Measurements from ENCODE around the gene INTS11.

INTS11 gene

GRCh38 chr1:1357871-1358432, 33.5 kb upstream of the INTS11 start:
- no peak for DNase-seq

DNA sequence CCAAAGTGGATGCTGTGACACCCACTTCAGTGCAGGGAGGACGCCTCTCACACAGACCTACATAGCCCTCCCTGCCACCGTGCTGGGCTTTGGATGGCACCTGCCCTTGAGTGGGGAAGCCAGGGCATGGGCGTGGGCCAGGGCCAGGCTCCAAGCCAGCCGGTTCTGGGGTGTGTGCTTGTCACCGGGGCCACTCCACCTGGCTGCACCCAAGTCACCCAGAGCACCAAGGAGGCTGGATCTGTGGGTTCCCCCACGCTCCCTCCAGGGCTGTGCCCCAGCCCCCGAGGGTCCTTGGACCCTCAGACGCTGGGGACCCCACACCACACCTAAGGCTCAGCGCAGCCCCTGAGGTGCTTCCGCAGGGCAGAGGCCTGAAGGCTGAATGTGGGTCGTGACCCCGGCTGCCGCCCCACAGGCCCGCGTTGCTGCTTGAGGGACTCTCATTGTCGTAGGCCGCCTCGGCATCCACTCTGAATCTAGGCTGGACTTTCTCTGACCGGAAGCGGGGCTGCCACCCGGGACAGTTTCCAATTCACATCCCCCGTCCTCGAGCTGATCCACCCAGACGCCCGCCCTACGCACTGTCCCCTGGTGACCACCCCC, 32.4 kb upstream of the INTS11 start:
- no peak for DNase-seq

GRCh38 chr1:1356166-1356795, 31.8 kb upstream of the INTS11 start:
- DNase-seq = no peak

DNA sequence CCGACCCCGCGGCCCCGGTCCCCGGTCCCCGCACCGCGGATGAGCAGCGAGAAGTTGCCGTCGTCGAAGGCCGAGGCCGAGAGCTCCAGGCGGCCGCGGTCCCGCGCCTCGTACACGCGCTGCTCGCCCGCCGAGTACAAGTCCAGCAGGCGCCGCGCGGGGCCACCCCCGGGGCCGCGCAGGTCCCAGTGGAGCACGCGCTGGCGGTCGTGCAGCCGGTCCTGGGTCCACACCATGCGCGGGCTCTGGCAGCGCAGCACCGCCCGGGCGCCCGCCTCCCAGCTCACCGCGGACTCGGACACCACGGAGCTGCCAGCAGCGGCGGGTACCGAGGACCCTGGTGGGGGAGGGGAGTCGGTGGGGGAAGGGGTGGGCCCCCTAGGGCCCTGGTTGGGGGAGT, 31.0 kb upstream of the INTS11 start:
- DNase-seq = no peak

GRCh38 chr1:1354271-1355247, 30.1 kb upstream of the INTS11 start:
- no peak for DNase-seq

GRCh38 chr1:1353389-1354151, 29.1 kb upstream of the INTS11 start:
- no peak for DNase-seq

DNA sequence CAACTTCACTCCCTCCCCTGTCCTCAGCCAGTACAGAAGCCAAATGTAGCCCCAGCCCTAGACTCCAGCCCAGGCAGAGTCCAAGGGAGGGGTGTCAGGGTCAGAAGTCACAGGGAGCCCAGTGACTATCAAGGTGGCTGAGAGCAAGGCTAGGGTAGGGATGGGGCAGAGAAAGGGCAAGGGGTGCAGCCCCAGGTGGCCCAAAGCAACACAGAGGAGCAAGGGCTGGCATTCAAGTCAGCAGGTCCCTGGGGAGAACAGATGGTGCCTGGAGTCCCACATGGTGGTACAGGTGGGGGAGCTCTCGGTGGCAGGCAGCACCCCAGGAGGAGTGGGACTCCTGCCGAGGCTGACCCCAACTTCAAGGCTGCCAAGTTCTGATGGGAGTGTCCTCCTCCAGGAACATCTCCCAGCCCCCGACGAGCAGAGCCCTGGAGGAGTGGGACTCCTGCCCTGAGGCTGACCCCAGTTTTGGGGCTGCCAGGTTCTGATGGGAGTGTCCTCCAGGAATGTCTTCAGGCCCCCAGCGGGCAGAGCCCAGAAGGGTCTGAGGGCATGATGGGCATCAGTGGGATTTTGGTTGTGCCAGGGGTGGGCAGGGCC, 28.4 kb upstream of the INTS11 start:
- no peak for DNase-seq

DNA sequence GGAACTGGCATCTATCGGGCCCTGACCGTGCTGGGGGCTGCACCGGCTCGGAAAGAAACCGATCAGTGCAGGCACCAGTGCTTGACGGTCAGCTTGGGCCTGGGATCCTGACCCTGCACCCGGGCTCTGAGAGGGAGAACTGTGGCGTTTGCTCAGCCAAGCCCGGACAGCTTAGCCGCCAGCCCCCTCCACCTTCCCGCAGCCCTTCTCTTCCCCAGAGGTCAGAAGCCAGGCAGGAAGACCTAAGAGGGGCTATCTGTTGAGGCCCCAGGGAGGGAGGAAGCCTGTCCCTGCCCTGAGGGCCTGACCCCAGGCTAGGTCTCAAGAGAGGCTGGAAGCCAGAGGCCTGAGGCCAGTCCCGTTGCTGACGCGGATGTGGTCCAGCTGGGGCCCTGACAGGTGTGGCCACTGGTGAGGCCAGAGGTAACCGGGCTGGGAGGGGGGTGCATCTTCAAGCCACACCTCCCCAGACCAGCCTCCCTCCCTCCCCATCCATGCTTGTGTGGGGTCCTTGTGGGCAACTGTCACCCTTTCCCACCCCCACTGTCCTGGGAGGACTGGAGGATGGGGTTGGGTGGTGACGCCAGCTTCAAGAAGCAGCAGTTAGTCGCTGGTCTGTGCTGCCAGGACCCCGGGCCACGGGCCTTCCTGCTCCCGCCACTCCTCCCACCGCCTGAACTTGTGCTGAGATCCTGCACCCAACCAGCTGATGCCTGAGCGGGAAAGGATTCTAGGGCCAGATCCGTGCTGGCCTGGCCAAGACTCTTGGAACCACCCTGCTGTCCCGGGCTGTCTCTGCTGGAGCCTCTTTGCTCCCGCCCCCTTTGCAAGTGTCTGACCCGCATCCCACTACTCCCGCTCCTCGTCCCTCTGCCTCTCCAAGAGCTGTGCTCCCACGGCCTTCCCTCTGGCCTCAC, 27.3 kb upstream of the INTS11 start:
- DNase-seq = peak; percentile 30

DNA sequence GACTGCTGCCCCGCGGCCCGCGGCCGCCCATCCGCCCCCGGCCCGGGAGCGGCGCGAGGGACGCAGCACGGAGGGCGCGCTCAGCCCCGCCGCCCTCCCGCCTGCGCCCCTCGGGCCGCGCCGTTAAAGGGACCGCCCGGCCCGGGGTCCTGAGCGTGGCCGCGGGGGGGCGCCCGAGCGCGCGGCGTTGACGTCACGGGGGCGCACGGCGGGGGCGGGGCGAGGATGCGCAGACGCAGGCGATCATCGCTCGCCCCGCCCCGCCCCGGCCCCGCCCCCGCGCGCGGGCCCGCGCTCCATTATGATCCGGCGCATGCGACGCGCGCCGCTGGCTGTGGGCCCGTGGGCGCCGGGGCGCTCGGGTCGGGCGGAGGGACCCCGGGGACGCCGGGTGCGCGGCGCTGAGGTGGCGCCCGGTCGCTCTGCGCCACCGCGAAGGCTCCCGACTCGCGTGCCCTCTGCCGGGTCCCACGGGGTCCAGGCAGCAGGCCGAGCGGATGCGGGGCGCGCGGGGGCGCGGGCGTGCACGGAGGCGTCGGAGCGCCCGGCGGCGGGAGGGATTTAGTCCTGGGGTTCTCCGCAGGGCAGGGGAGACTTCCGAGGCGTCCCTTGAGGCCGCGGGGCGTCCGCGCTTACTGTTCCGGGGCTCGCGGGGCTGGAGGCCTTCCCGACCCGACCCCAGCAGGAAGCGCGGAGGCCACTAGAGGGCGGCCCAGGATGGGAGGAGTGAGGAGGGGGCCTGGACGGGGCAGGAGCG, 25.0 kb upstream of the INTS11 start, which contains the start of gene DVL1:
Gene DVL1 (minus strand): TSS at position 163 of the 757 bp plus-strand sequence. CDS start 353 bp downstream, outside the sequence.
- DNase-seq = peak; percentile 69

DNA sequence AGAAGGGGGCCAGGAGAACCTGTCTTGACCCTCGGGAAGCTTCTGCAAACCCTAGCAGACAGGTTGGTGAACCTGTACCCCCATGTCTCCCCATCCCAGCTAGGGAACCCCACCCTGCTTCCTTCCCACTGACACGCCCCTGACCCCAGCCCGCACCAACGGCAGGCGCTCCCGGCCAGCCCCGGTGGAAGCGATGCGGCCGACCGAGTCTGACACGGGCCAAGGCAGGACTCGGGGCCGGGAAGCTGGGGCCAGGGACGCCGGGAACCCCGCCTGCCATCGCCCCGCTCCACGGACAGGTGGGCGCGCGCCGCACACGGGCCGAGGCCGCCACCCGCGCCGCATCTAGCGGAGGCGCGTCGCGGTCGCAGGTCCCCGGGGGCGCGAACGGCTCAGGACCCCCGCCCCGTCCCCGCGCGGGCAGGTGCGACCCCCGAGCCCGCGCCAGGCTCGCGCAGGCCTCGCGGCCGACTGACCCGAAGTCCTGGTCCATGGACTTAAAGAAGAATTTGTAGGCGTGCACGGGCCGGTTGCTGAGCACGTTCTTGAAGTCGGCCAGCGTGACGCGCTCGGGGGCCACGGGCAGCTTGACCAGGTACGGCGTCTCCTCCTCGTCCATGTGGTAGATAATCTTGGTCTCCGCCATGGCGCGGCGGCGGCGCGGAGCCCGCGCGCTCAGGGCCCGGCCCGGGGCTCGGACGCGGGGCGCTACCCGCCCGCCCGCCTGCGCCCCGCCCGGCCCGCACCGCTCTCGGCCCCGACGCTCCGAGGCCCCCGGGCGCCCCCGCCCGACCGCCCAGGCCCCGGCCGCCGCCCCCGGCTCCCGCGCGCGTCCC, 24.2 kb upstream of the INTS11 start:
- no peak for DNase-seq

DNA sequence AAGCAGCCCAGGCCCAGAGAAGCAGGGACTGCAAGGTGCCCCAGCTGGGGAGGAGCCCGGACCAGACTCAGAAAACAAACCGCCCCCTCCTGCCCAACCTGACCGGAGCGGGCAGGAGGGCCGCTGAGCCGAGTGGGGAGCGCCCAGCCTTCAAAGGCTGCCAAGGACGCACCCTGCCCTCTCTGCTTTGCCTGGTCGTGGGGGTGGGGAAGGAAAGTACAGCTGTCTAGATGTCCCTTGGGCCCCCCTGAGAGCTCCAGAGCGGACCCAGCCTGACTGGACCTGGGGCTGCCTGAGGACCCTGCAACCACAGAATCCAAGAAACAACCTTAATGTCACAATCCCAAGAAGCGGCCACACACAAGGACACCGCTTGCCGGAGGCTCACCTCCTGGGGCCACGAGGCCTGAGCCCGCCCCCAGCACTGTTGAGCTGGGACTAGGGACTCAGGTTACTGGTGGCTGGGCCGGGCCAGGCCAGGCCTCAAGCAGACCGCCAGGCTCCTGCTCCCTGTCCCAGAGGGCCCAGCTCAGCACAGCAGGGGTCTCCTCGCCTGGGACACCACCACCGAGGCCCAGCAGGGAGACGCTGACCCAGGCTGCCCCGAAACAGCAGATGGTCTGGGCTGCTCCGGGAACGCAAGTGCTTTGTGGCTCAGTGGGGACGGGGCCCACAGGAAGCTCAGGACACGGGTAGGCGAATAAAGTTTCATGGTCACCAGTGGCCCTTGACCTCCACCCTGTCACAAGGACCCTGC, 23.4 kb upstream of the INTS11 start:
- no peak for DNase-seq

GRCh38 chr1:1347026-1347595, 22.7 kb upstream of the INTS11 start:
- no peak for DNase-seq

- DNase-seq = no peak
Observed at GRCh38 chr1:1346501-1346890, 22.0 kb upstream of the INTS11 start.

GRCh38 chr1:1345860-1346500, 21.5 kb upstream of the INTS11 start:
- no peak for DNase-seq

DNA sequence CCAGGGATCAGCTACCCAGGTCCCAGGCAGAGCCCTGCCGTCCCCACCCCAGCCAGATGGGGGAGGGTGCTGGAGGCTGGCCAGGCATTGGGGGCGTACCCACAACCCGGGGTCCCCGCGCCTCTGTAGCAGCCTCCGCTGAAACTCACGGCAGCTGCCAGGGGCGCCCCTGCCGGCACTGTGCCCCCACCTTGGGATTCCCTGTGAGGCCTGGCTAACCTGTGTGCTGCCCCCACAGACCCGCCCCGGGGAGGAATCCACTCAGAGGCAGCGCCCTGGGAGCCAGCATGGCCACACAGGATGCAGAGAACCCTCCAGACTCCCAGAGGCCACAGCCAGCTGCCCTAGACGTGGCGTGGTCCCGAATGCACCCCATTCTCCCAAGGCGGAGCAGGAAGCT, 20.9 kb upstream of the INTS11 start:
- DNase-seq = no peak

DNA sequence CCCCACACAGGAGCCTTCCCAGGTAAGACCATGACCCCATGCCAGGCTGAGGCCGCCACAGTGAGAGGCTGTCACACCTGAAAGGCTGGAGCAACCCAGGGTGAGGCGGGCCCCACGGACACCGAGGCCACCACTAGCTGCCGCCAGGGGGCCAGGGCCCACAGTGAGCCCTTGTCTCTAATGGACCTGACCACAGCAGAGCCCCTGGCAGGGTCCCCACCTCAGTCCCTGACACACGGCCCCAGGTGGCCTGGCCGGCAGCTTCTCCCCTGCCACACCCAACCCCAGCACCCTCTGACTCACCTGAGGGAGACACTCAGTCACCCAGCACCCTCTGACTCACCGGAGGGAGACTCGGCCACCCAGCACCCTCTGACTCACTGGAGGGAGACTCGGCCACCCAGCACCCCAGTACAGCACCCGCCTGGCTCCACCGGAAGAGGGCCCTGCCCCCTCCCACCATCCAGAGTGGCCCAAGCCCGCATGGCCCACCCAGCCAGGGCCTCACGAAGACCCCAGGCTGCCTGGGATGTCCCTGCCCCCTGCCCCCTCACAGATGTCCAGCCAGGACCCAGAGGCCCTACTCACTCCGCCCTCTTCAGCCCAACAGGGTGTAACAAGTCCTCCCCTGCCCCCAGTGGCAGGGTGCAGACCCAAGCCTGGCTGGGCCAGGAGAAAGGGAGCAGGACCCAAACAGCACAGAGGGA, 20.3 kb upstream of the INTS11 start:
- peak; percentile 54 for DNase-seq

Measured in fibroblast of skin of right quadriceps (primary cell).